Stimulated activated effector memory CD8-positive, alpha-beta T cell treated with anti-CD3 and anti-CD28 coated beads, Interleukin-12 subunit alpha, Interleukin-12 subunit beta, amount 100 ng/mL, for 72 hours (primary cell): Measurements from ENCODE around the gene KANK3.
A peak's percentile ranks its signal among the peaks of the same experiment; 100 is the strongest.

Source experiments
- ATAC-seq: fragments of 150-1000 bp; cut with Tn5 transposase; 2 replicates; pipeline ENCODE4 v1.10.0; 2021
- DNase-seq, 2 donors: peaks; one replicate each; pipeline ENCODE4 v3.0.0; 2021 to 2022; ENCODE audit warnings: low spot score in 2 of 2
- H3K27ac Mint-ChIP-seq: one replicate; pipeline ENCODE4 v1.8.0; 2022; ENCODE audit warnings: mild to moderate bottlenecking, mixed read lengths
- H3K36me3 Mint-ChIP-seq: one replicate; pipeline ENCODE4 v1.8.0; 2022; ENCODE audit warnings: mild to moderate bottlenecking, mixed read lengths
- H3K4me1 Mint-ChIP-seq: one replicate; pipeline ENCODE4 v1.8.0; 2022; ENCODE audit warnings: mixed read lengths
- H3K4me3 Mint-ChIP-seq: one replicate; pipeline ENCODE4 v1.8.0; 2022; ENCODE audit warnings: mild to moderate bottlenecking, mixed read lengths
- H3K9me3 Mint-ChIP-seq: one replicate; pipeline ENCODE4 v1.8.0; 2022; ENCODE audit warnings: mixed read lengths

The KANK3 gene

DNA sequence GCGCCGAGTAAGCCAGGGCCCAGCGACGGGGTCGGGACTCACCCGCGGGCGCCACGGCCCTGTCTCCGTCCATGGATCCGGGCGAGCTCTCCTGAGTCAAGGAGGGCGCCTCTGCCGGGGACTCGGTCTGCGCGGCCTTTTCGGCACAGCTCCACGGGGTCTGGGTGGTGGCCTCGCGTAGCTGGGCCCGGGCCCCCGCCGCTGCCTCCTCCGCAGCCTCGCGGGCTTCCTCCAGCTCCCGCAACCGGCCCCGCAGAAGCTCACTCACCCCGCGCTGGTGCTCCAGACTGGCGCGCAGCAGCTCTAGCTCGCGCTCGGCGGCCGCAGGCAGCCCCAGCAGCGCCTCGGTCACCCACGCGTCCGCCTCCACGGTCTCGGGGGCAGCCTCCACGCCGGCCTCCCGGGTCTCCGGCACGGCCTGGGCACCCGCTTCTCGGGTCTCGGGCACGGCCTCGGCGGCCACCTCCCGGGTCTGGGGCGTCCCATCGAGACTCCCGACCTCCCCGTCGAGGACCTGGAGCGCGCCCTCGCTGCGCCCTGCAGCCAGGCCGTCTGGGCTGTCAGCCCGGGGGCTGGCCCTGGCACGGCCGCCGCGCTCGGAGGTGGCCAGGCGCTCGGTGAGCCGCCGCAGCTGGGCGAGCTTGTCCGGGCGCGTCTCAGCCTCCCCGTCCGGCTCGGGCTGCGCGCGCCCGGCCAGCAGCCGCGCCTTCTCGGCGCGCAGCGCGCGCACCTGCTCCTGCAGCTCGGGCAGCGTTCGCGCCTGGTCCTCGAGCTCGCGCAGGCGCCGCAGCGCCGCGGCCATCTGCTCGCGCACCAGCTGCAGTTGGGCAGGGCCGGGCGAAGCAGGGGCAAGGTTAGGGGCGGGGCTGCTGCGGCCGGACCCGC is 8.4 kb downstream of the KANK3 start:
- no peaks in the 10 kb centered on the region for H3K9me3 Mint-ChIP-seq
- DNase-seq = peak; percentile 40 to 64
- H3K4me3 Mint-ChIP-seq = peak overlapping the region; percentile 26
- H3K36me3 Mint-ChIP-seq = no peaks in the 10 kb centered on the region
- no peak overlapping the region for H3K27ac Mint-ChIP-seq
- ATAC-seq = peak; percentile 78
- no peaks in the 10 kb centered on the region for H3K4me1 Mint-ChIP-seq

DNA sequence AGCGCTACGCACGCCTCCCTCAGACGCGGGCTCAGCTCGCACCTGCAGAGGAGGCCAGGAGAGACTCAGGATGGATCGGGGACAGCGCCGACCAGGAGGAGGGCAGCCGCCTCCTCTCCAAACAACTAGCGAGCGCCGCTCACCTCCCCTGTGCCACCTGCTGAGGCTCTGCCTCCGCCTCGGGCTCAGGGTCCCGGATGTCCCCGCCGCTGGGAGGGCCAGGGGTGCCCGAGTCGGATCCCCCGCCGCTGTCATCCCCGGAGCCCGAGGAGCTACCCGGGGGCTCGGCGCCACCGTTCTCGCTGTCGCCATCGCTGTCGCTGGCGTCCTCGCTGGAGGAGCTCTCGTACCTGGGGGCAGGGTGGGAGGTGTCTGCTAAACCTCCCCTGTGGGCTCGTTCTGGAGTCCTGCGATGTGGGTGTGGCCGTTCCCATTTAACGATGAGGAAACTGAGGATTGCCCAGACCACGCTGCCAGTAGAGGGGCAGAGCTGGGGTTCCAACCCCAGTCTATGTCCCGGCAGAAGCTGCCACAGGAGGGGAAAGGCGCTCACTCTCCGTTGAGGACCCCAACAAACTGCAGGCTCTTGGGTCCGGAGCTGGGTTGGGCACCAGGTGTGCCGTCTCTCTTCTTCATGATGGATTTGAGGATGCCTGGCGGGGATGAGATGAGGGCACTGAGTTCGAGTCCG is 9.2 kb downstream of the KANK3 start:
- ATAC-seq = no peak
- Mint-ChIP-seq H3K27ac (no peak overlapping the region), H3K4me3 (peak overlapping the region; percentile 26), H3K36me3 (no peaks in the 10 kb centered on the region), H3K9me3 (no peaks in the 10 kb centered on the region), H3K4me1 (no peaks in the 10 kb centered on the region)
- no peak for DNase-seq

DNA sequence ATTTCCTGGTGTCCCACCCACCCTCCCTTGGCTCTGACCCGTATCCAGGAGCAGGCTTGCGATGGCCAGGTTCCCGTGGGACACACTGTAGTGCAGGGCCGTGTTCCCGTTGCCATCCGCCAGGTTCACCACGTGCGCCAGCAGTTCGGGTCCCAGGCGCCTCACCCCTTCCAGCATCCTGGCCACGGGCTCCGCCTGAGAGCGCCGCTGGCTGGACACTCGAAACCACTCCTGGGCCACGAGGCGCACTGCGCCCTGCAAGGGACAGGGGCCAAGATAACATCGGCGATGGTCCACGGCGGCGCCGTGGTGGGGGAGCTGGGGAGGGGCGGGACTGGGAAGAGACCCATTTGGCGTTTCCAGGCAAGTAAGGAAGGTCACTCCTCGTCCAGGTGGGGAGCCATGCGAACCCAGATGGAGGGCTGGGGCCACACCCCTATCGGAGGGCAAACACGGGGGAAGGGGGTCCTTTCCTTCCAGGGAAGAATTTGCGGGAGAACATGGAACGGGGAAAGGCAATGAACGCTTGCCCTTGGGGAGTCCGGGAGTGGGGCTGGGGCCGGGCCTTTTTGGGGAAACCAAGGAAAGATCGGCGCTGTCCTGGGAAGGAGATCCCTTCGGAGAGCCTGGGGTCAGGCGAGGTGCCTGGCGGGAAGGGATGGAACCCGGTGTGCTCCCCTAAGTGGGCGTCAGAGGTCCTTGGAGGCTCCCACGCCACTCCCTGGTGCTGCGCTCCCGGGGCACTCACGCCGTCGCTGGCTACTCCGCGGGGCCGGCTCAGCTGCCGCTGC is 9.9 kb downstream of the KANK3 start:
- Mint-ChIP-seq H3K4me3 (peak overlapping the region; percentile 23), H3K4me1 (no peaks in the 10 kb centered on the region), H3K27ac (no peak overlapping the region), H3K36me3 (no peaks in the 10 kb centered on the region), H3K9me3 (no peaks in the 10 kb centered on the region)
- no peak for ATAC-seq
- no peak for DNase-seq

DNA sequence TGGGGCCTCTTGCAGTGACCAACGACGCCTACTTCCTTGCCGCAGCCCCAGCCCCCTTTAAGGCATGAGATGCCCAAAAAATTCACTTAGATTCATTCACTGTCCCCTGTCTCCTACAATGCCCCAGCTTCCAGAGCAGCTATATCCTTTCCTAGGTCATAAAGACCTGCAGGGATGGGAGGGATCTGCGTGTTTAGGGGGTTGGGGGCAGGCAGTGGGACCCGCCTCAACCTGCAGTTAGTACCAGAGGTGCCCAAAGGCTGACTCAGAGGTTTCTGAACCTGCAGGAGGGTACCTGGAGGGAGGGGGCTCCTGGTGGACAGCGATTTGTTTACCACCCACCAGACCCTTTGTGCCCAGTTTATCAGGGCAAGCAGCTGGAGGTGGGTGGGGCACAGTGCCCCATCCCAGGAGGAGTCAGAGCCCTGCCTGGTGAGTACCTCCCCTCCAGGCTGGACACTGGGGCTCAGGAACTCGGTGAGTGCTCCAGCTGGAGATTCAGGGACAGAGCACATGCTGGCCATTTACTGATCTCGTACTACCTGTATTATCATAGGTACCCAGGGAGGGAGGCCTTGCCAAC is 11.7 kb downstream of the KANK3 start:
- no peaks in the 10 kb centered on the region for H3K9me3 Mint-ChIP-seq
- no peak overlapping the region for H3K27ac Mint-ChIP-seq
- no peak overlapping the region for H3K4me3 Mint-ChIP-seq
- H3K4me1 Mint-ChIP-seq = no peaks in the 10 kb centered on the region
- DNase-seq = no peak
- no peak for ATAC-seq
- no peaks in the 10 kb centered on the region for H3K36me3 Mint-ChIP-seq

DNA sequence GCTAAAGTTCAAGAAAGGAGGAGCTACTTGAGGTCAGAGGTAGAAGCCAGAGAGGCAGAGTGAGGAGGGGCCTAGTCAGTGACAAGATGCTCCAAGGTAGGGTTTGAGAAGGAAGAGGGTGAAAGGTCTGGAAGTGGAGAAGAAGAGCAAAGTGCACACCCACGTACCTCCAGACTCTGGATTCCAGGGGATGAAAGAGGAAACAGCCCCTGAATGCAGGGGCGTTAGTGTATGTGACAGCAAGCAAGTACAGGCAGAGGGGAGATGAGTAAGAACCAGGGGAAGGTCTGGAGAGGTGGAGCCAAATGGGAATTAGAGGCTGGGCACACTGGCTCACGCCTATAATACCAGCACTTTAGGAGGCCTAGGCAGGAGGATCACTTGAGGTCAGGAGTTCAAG is 13.1 kb downstream of the KANK3 start:
- Mint-ChIP-seq H3K4me3 (no peak overlapping the region), H3K36me3 (no peaks in the 10 kb centered on the region), H3K4me1 (no peaks in the 10 kb centered on the region), H3K9me3 (no peaks in the 10 kb centered on the region), H3K27ac (no peak overlapping the region)
- no peak for DNase-seq
- ATAC-seq = no peak

DNA sequence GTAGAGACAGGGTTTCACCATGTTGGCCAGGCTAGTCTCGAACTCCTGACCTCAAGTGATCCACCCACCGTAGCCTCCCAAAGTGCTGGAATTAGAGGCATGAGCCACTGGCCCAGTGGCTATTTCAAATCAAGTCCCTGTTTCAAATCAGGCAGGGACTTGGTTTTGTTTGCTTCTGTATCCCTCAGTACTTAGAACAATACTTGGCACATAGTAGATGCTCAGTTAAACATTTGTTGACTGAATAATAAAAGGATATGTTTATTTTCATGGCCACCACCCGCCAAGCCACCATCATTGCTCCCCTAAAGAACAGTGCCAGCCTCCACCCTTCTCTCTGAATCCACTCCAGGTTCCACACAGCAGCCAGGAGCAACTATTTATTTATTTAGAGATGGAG is 17.6 kb downstream of the KANK3 start:
- DNase-seq (no peak), ATAC-seq (no peak)
- Mint-ChIP-seq H3K36me3 (peaks cover 39% of the 10 kb centered on the region), H3K4me1 (peaks cover 6% of the 10 kb centered on the region), H3K4me3 (no peak overlapping the region), H3K27ac (no peak overlapping the region), H3K9me3 (no peaks in the 10 kb centered on the region)

DNA sequence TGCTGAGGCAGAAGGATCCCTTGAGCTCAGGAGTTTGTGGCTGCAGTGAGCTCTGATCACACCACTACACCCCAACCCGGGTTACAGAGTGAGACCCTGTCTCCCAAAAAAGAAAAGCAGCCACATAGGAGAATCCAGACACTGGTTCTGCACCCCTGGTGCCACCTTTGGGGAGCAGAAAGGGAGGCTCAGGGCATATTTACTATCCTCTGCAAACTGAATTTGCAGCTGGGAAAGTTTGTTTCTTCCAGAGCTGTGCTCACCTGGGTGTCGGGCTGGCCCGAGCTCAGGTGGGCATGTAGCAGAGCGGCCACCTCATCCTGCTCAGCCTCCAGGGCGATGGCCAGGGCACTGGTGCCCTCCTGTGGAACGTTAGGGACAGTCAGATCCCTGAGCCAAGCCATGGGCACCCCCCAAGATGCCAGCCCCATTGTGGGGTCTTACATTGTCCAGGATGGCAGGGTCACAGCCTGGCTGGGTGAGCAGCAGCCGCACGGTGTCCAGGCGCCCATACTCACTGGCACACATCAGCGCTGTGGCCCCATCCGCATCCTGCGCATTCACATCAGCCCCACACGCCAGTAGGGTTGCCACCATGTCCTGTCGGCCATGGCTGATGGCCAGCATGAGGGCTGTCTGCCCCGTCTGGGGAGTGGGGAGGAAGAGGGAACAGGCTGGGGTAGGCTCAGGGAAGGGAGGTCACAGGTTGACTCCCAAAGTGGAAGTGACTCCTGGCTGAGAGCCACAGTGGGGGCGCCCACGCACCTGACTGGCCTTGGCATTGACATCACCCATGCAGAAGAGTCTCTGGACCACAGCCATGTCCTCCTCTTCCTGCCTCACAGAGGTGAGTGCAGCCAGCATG is 18.6 kb downstream of the KANK3 start:
- no peak for DNase-seq
- H3K36me3 Mint-ChIP-seq = peaks cover 41% of the 10 kb centered on the region
- peaks cover 16% of the 10 kb centered on the region for H3K4me1 Mint-ChIP-seq
- no peak for ATAC-seq
- H3K9me3 Mint-ChIP-seq = no peaks in the 10 kb centered on the region
- H3K27ac Mint-ChIP-seq = peak overlapping the region; percentile 58
- peak overlapping the region; percentile 97 for H3K4me3 Mint-ChIP-seq

DNA sequence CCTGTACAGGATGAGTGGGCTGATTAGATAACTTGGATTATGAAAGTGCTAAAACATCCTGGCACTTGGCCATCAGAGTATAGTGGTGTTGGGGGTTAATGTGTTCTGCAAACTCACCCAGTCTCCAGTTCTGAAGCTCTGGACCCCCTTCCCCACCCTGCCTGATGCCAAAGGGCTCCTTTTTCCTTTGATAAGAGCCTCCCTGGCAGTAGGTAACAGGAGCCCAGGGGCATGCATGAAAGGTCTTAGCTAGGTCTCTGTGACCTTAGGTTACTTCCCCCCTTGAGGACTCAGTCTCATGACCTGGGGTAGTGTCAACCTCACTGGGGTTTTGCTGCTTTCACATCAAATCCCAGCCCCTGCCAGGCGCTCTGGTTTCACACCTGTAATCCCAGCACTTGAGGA is 19.3 kb downstream of the KANK3 start:
- H3K9me3 Mint-ChIP-seq = no peaks in the 10 kb centered on the region
- ATAC-seq (no peak), DNase-seq (no peak)
- peaks cover 46% of the 10 kb centered on the region for H3K36me3 Mint-ChIP-seq
- peak overlapping the region; percentile 97 for H3K4me3 Mint-ChIP-seq
- peaks cover 18% of the 10 kb centered on the region for H3K4me1 Mint-ChIP-seq
- H3K27ac Mint-ChIP-seq = peak overlapping the region; percentile 58

DNA sequence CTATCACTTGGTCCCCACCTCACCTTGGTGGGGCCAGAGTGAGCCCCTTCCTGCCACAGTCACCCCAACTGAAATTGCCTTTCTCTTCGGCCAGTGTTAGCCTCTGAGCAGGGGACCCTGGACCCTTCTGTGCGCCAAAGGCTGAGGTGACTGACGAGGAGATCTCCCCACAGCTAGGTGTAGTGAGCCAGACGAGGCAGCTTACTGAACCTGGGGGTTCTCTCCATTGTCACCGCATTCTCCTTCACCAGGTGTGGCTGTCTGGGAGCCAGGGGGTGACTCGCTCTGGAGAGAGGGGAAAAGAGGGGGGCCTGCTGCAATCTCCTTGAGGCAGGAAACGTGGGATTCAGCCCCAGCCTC is 20.4 kb downstream of the KANK3 start:
- ATAC-seq (no peak), DNase-seq (no peak)
- Mint-ChIP-seq H3K27ac (peak overlapping the region; percentile 98), H3K4me1 (peaks cover 18% of the 10 kb centered on the region), H3K9me3 (no peaks in the 10 kb centered on the region), H3K4me3 (peak overlapping the region; percentile 97), H3K36me3 (peaks cover 52% of the 10 kb centered on the region)

DNA sequence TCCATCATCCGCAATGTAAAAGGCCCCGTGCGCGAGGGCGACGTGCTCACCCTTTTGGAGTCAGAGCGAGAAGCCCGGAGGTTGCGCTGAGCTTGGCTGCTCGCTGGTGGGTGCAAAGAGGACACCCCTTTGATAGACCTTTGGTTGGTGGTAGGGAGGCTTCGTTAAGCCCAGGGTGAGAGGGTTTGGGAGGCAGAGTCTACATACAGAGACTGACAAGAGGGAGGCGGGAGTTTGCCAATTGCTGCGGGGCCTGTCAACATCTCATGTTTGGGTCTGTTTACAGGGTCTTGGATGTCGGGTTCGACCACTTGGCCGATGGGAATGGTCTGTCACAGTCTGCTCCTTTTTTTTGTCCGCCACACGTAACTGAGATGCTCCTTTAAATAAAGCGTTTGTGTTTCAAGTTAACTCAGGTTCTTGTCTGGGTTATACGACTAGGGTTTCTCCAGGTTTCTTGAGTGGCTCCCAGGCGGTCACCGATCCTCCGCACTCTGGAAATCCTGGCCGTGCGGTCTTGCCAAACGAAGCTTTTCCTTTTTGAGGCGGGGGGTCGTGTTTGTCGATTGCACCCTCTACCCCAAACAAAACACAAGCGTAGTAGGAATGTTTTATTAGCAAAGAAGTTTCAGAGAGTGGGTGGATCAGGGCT is 20.9 kb downstream of the KANK3 start:
- peak overlapping the region; percentile 98 for H3K27ac Mint-ChIP-seq
- peaks cover 18% of the 10 kb centered on the region for H3K4me1 Mint-ChIP-seq
- peaks cover 55% of the 10 kb centered on the region for H3K36me3 Mint-ChIP-seq
- peak overlapping the region; percentile 97 for H3K4me3 Mint-ChIP-seq
- no peak for DNase-seq
- no peaks in the 10 kb centered on the region for H3K9me3 Mint-ChIP-seq
- ATAC-seq = peak; percentile 5

DNA sequence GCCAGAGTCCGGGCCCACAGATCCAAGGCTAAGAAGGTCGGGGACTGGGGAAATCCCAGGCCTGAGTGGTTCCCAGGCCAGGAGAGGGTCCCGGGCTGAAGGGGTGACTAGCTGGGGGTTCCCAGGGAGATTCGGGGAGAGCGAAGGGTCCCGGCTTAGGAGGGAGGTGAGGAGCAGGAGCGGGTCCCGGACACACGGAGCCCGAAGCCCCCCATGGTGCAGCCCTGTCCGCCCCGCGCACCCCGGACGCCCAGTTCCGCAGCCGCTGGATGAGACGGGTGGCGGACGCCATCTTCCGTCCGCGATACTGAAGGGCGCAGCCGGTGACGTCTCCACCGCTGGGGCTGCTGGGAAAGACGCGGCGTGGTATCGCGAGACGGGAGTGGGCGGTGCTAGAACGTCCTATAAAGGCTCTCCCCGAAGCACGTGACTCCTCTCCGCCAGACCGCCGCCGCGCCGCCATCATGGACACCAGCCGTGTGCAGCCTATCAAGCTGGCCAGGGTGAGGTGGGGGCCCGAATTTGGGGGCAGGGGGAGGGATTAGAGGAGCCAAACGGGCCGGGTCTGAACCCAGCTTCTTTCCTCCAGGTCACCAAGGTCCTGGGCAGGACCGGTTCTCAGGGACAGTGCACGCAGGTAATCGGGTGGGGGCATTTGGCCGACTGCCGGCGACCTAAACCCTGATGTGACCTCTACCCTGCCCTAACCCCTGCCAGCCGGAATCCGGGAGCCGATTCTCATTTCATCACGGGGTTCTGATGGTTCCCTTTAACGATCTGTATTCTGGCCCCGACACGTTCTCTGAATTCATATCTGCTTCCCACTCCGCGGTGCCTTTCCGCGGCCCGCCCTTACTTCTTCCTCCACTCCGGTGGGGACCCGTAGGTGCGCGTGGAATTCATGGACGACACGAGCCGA is 21.7 kb downstream of the KANK3 start, which contains the start of the genes NDUFA7 and RPS28:
NDUFA7 (minus strand) TSS at position 309 of the 919 bp plus-strand sequence; CDS start at position 292, 17 bp downstream.
RPS28 (plus strand) TSS at position 430 of the 919 bp plus-strand sequence; CDS start at position 465, 35 bp downstream.
- peak; percentile 97 to 99 for DNase-seq
- no peaks in the 10 kb centered on the region for H3K9me3 Mint-ChIP-seq
- H3K36me3 Mint-ChIP-seq = peaks cover 63% of the 10 kb centered on the region
- H3K4me3 Mint-ChIP-seq = peak within 1 kb of the TSS; percentile 97
- H3K4me1 Mint-ChIP-seq = peaks cover 18% of the 10 kb centered on the region
- peak within 1 kb of the TSS; percentile 98 for H3K27ac Mint-ChIP-seq
- ATAC-seq = peak; percentile 96

DNA sequence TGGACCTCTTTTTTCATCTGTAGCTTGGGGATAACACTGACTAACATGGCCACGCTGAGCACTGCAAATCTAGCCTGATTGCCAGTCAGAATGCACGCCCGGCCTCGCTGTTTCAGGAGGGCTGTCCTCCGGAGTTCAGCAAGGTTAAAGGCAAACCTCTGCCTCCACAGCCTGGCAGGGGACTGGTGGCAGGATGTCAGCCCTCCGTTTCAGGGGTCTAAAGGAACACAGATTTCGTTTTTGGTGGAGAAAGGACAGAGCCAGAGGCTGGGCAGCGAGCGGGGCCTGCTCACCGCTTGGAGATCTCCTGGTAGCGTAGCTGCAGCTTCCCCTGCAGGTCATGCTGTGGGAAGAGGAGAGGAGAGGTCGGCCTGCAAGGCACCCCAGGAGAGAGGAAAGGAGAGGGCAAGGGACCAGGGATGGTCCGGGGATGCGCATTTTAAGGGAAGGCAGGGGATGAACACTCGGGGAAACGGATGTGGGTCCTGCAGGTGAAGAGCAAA is 22.4 kb downstream of the KANK3 start:
- no peaks in the 10 kb centered on the region for H3K9me3 Mint-ChIP-seq
- H3K4me1 Mint-ChIP-seq = peaks cover 18% of the 10 kb centered on the region
- ATAC-seq (peak; percentile 25), DNase-seq (no peak)
- H3K27ac Mint-ChIP-seq = peak overlapping the region; percentile 98
- peak overlapping the region; percentile 97 for H3K4me3 Mint-ChIP-seq
- peaks cover 70% of the 10 kb centered on the region for H3K36me3 Mint-ChIP-seq
